ENCODE results near the gene CDK6.

- TF ChIP-seq CTCF (IDR thresholded peaks at IDR 0.05): no peak
- no peak for TF ChIP-seq EZH2 (IDR thresholded peaks at IDR 0.05)
These were observed 8.8 kb downstream of the CDK6 start for GRCh38 chr7:92827464-92828120.

Data from neural progenitor cell (in vitro differentiated cells).